ENCODE data around the gene PARP3. TPM values are rescaled to one million over a fixed set of nuclear protein-coding genes. Genes with fewer than 3 reads are reported as not detected.

PARP3 gene
- total and polyA plus RNA-seq, 9 of the 15 experiments (the other 6 are each of a cell fraction or from before 2014, with no cell fraction given), result 0.46 to 6.6 (median 4.5) TPM

- DNase-seq (ENCODE audit: extremely low read depth in 1 of 4, low spot score in 3 of 4) (no peak), FAIRE-seq (no peak), ATAC-seq (no peak)
- WGBS (ENCODE audit: insufficient coverage, low coverage, missing lambda C conversion rate), result 71% methylated on average over 5 of the region's 6 CpGs
- TF ChIP-seq KDM1A (IDR thresholded peaks at IDR 0.05) (peak in 1 of 2 experiments; percentile 11; a peak in 1 of 4 replicates), HCFC1 (IDR thresholded peaks at IDR 0.05; ENCODE audit: low read depth, low read length) (no peak)
- in situ Hi-C loops (cut with MboI) (no loop called here), intact Hi-C loops (cut with micrococcal nuclease) (no loop called here)
- Histone ChIP-seq H3K79me2 (ENCODE audit: control insufficient read depth, insufficient read depth, low read length) (peaks cover 32% of the 10 kb centered on the region), H3K9me3 (replicated peaks; ENCODE audit: control insufficient read depth, insufficient read depth, low read depth, low read length) (no peaks in the 10 kb centered on the region), H3K9ac (ENCODE audit: insufficient read depth in 1 of 2, low read depth in 2 of 2, low read length in 2 of 2) (no peak overlapping the region), H3K4me3 (no peak overlapping the region), H3K4me1 (replicated peaks in 1 of 2; ENCODE audit: control insufficient read depth in 2 of 2, insufficient read depth in 2 of 2, low read length in 2 of 2) (peaks cover 4 to 61% of the 10 kb centered on the region in 2 experiments), H3K36me3 (ENCODE audit: control insufficient read depth, insufficient read depth, low read length) (peaks cover 38% of the 10 kb centered on the region; the same call in 1 of the 3 replicates), H4K20me1 (replicated peaks; ENCODE audit: control insufficient read depth, insufficient read depth, low read length) (0 out of 2 replicates have a peak, but pooled peaks cover 4% of the 10 kb centered on the region), H3K27me3 (ENCODE audit: control insufficient read depth in 2 of 2, insufficient read depth in 2 of 2, low read length in 2 of 2) (no peaks in the 10 kb centered on the region), H3K9me1 (ENCODE audit: control insufficient read depth, insufficient read depth, low read length) (peaks cover 3% of the 10 kb centered on the region), H2AFZ (ENCODE audit: low read depth, low read length) (no peak overlapping the region), H3K4me2 (ENCODE audit: insufficient read depth, low read length) (no peak overlapping the region), H3K27ac (ENCODE audit: extremely low read depth, low read depth, low read length) (no peak overlapping the region)
- BruUV-seq (replicated peaks), result TSS peak; percentile 37
- ChIA-PET CTCF (ENCODE audit: low intra/inter-chr PET ratio) (no interaction called here), POLR2A (interaction anchor here (0.5 to 1.4 kb wide), 4 partner anchors 9 to 254 kb away, joined by 3 to 5 read pairs (median 3); no protein-coding TSS in a partner anchor)
Observed at GRCh38 chr3:51968883-51969678, 26.9 kb downstream of the PARP3 start.

- H3K9me3 ChIP-seq (replicated peaks; ENCODE audit: control insufficient read depth, insufficient read depth, low read depth, low read length), result no peaks in the 10 kb centered on the region
- peaks cover 38% of the 10 kb centered on the region; the same call in 1 of the 3 replicates for H3K36me3 ChIP-seq (ENCODE audit: control insufficient read depth, insufficient read depth, low read length)
- H3K27me3 ChIP-seq (ENCODE audit: control insufficient read depth in 2 of 2, insufficient read depth in 2 of 2, low read length in 2 of 2), result no peaks in the 10 kb centered on the region
- no peak overlapping the region for H3K4me3 ChIP-seq
- no peak overlapping the region for H3K9ac ChIP-seq (ENCODE audit: insufficient read depth in 1 of 2, low read depth in 2 of 2, low read length in 2 of 2)
- peaks cover 39% of the 10 kb centered on the region for H3K79me2 ChIP-seq (ENCODE audit: control insufficient read depth, insufficient read depth, low read length)
- ChIA-PET POLR2A (interaction anchor here (0.5 to 1.3 kb wide), 3 partner anchors 14 to 254 kb away, joined by 3 read pairs; partner anchors contain the start of gene ACY1), CTCF (ENCODE audit: low intra/inter-chr PET ratio) (no interaction called here)
- H2AFZ ChIP-seq (ENCODE audit: low read depth, low read length), result no peak overlapping the region
- H3K9me1 ChIP-seq (ENCODE audit: control insufficient read depth, insufficient read depth, low read length), result peaks cover 3% of the 10 kb centered on the region
- BruUV-seq (replicated peaks), result no TSS peak
- H3K4me2 ChIP-seq (ENCODE audit: insufficient read depth, low read length), result no peak overlapping the region
- no peak for FAIRE-seq
- intact Hi-C loops (cut with micrococcal nuclease), result no loop called here
- peaks cover 11 to 64% of the 10 kb centered on the region in 2 experiments for H3K4me1 ChIP-seq (replicated peaks in 1 of 2; ENCODE audit: control insufficient read depth in 2 of 2, insufficient read depth in 2 of 2, low read length in 2 of 2)
- no peak overlapping the region for H3K27ac ChIP-seq (ENCODE audit: extremely low read depth, low read depth, low read length)
- ATAC-seq, result no peak
- H4K20me1 ChIP-seq (replicated peaks; ENCODE audit: control insufficient read depth, insufficient read depth, low read length), result 0 out of 2 replicates have a peak, but pooled peaks cover 4% of the 10 kb centered on the region
- in situ Hi-C loops (cut with MboI), result no loop called here
- no peak for DNase-seq (ENCODE audit: extremely low read depth in 1 of 4, low spot score in 3 of 4)
- 90% methylated on average over 4 of the region's 4 CpGs for WGBS (ENCODE audit: insufficient coverage, low coverage, missing lambda C conversion rate)
- no peak for TF ChIP-seq MLLT1 (IDR thresholded peaks at IDR 0.05)
- 0 out of 2 replicates have a peak, but pooled peaks have one; percentile 26 for TF ChIP-seq POLR2G (IDR thresholded peaks at IDR 0.05; ENCODE audit: low read depth, low read length)
Observed at GRCh38 chr3:51969841-51970240, 27.7 kb downstream of the PARP3 start.
